GM10248 (cell line): ENCODE results near the gene SOD1.
"Not testable (repeated sequence)": the region's sequence is repeated elsewhere in the genome, so short reads cannot be mapped to it uniquely, and the experiment has no call there.

ENCODE experiments used
- CTCF ChIA-PET: fragments of 300-600 bp; sonication (Branson Sonifier 250); formaldehyde crosslinking; extraction: SDS; loops from one replicate; lab custom pipeline; 2021; ENCODE audit warnings: antibody characterized with exemption; lab: Yijun Ruan, JAX
- POLR2A ChIA-PET: fragments of 350-650 bp; sonication (Branson Sonifier 250); formaldehyde crosslinking; extraction: SDS; loops from one replicate; lab custom pipeline; 2020; ENCODE audit warnings: antibody characterized with exemption; lab: Yijun Ruan, JAX
- DNase-seq: peaks from one replicate; pipeline ENCODE4 v3.0.0; 2012; ENCODE audit errors: extremely low spot score
- TF ChIP-seq, protein P1 (sequence below): IDR thresholded peaks from 2 replicates; pipeline ENCODE4 v1.5.1; 2012; ENCODE audit warnings: mild to moderate bottlenecking, low read depth; ENCODE audit errors: extremely low read depth, missing control alignments, control extremely low read depth

Gene SOD1

DNA sequence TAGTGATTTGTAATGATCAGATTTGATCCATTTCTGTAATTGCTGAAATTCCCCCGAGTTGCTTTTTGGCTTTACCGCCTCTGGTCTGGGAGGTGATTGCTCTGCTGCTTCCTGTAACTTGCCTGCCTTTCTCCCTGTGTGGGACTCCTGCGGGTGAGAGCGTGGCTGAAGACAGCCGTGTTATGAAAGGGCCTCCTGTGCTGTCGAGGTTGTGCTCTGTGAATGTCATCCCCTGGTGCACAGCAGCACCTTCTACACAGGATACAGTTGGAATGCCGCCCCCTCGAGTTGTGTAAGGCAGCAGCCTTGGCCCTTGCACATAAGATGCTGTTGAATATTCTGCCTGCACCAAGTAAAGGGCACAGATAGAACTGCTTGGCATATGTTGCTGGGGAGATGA lies 5.9 kb downstream of the SOD1 start:
- TF ChIP-seq, protein P1, sequence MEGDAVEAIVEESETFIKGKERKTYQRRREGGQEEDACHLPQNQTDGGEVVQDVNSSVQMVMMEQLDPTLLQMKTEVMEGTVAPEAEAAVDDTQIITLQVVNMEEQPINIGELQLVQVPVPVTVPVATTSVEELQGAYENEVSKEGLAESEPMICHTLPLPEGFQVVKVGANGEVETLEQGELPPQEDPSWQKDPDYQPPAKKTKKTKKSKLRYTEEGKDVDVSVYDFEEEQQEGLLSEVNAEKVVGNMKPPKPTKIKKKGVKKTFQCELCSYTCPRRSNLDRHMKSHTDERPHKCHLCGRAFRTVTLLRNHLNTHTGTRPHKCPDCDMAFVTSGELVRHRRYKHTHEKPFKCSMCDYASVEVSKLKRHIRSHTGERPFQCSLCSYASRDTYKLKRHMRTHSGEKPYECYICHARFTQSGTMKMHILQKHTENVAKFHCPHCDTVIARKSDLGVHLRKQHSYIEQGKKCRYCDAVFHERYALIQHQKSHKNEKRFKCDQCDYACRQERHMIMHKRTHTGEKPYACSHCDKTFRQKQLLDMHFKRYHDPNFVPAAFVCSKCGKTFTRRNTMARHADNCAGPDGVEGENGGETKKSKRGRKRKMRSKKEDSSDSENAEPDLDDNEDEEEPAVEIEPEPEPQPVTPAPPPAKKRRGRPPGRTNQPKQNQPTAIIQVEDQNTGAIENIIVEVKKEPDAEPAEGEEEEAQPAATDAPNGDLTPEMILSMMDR, result no peak
- ChIA-PET POLR2A (no interaction called here), CTCF (no interaction called here)
- no peak for DNase-seq

DNA sequence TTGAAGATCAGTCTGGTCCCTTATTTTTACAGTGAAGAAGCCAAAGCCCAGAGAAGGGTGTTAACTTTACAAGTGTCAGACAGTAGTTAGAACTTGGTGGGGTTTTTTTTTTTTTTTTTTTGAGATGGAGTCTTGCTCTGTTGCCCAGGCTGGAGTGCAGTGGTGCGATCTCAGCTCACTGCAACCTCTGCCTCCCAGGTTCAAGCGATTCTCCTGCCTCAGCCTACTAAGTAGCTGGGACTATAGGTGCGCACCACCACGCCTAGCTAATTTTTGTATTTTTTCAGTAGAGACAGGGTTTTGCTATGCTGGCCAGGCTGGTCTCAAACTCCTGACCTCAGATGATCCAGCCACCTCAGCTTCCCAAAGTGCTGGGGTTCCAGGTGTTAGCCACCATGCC lies 6.4 kb downstream of the SOD1 start:
- CTCF ChIA-PET, DNase-seq, POLR2A ChIA-PET: not testable (repeated sequence)

DNA sequence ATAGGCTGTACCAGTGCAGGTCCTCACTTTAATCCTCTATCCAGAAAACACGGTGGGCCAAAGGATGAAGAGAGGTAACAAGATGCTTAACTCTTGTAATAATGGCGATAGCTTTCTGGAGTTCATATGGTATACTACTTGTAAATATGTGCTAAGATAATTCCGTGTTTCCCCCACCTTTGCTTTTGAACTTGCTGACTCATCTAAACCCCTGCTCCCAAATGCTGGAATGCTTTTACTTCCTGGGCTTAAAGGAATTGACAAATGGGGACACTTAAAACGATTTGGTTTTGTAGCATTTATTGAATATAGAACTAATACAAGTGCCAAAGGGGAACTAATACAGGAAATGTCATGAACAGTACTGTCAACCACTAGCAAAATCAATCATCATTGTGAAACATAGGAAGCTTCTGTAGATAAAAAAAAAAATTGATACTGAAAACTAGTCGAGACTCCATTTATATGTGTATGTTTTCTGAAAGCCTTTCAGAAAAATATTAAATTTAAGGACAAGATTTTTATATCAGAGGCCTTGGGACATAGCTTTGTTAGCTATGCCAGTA lies 7.0 kb downstream of the SOD1 start:
- ChIA-PET CTCF (interaction anchor here (1.4 kb wide), 1 partner anchor 20 kb away, joined by 4 read pairs; no protein-coding TSS in a partner anchor), POLR2A (interaction anchor here (0.7 kb wide), 1 partner anchor 13 kb away, joined by 3 read pairs; no protein-coding TSS in a partner anchor)
- TF ChIP-seq, protein P1, result no peak
- DNase-seq, result no peak

DNA sequence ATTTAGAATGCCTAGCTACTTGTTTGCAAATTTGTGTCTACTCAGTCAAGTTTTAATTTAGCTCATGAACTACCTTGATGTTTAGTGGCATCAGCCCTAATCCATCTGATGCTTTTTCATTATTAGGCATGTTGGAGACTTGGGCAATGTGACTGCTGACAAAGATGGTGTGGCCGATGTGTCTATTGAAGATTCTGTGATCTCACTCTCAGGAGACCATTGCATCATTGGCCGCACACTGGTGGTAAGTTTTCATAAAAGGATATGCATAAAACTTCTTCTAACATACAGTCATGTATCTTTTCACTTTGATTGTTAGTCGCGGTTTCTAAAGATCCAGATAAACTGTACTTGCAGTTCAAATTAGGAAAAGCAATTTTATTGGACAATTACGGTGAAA lies 7.6 kb downstream of the SOD1 start:
- ChIA-PET POLR2A (interaction anchor here (0.7 kb wide), 1 partner anchor 14 kb away, joined by 3 read pairs; no protein-coding TSS in a partner anchor), CTCF (interaction anchor here (1.4 kb wide), 1 partner anchor 19 kb away, joined by 4 read pairs; no protein-coding TSS in a partner anchor)
- TF ChIP-seq, protein P1, result no peak
- DNase-seq, result no peak

DNA sequence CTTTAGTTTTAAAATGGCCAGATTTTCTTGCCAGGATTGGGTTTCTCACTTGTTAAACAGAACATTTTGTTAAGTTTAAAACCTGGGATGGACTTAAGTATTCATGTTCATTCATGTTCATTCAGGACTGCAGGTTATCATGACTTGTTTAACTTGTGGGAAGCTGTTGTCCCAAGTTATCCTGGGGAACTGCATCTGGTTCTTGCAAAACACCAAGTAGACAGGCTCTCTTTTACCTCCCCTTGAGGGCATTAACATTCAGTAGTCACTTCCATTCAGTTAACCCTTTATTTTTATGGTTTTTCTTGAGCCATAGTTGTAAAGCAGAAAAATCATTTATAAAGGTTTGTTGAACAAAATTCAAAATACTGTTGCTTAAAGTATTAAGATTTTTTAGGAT lies 8.1 kb downstream of the SOD1 start:
- ChIA-PET POLR2A (no interaction called here), CTCF (interaction anchor here (1.4 kb wide), 1 partner anchor 18 kb away, joined by 4 read pairs; no protein-coding TSS in a partner anchor)
- DNase-seq, result no peak
- TF ChIP-seq, protein P1, result no peak

DNA sequence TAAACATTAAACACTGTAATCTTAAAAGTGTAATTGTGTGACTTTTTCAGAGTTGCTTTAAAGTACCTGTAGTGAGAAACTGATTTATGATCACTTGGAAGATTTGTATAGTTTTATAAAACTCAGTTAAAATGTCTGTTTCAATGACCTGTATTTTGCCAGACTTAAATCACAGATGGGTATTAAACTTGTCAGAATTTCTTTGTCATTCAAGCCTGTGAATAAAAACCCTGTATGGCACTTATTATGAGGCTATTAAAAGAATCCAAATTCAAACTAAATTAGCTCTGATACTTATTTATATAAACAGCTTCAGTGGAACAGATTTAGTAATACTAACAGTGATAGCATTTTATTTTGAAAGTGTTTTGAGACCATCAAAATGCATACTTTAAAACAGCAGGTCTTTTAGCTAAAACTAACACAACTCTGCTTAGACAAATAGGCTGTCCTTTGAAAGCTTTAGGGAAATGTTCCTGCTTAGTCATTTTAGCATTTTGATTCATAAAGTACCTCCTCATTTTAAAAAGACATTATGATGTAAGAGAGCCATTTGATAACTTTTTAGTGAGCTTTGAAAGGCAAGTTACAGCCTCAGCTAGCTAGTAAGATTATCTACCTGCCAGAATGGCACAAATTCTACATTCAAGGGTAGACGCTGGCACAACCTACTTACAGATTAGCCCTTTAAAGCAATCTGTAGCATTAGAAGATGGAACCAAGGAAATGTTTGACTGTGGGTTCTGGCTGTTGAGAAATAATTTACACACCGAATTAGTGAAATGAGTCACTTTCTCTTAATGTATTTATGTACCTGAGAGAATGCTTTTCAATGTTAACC lies 9.4 kb downstream of the SOD1 start:
- TF ChIP-seq, protein P1, result no peak

More for the DNA sequence above, 9.4 kb downstream of the SOD1 start:
- ChIA-PET CTCF (interaction anchor here (0.7 to 0.8 kb wide), 2 partner anchors 19 to 23 kb away, joined by 3 read pairs; no protein-coding TSS in a partner anchor), POLR2A (interaction anchor here (0.7 kb wide), 1 partner anchor 45 kb away, joined by 3 read pairs; no protein-coding TSS in a partner anchor)
- DNase-seq, result peak; percentile 22
